ENCODE measurements around the gene LCLAT1. TPM values are rescaled to one million over a fixed set of nuclear protein-coding genes. Genes with fewer than 3 reads are reported as not detected.
"Not testable (repeated sequence)": the region's sequence is repeated elsewhere in the genome, so short reads cannot be mapped to it uniquely, and the experiment has no call there.

The LCLAT1 gene
- total RNA-seq, 2 donors from 2014 or later: 18.8 to 28.2 TPM

- DNase-seq (ENCODE audit: low spot score): no peak
- H3K27ac ChIP-seq: no peak overlapping the region
- no peaks in the 10 kb centered on the region for H3K4me1 ChIP-seq (replicated peaks)
- TF ChIP-seq POLR2A (IDR thresholded peaks at IDR 0.05): no peak
- no peak for TF ChIP-seq CTCF (IDR thresholded peaks at IDR 0.05)
- WGBS: 75% methylated on average over 3 of the region's 3 CpGs
- no peak overlapping the region for H3K4me3 ChIP-seq
- no peaks in the 10 kb centered on the region for H3K36me3 ChIP-seq
- H3K27me3 ChIP-seq (replicated peaks; ENCODE audit: insufficient read depth): no peaks in the 10 kb centered on the region
- H3K9me3 ChIP-seq: no peaks in the 10 kb centered on the region
- intact Hi-C loops (cut with DNase I): loop anchor here (10.0 kb wide), 1 partner anchor 181 kb away; no protein-coding TSS in a partner anchor
Observed at GRCh38 chr2:30503695-30504052, 56.6 kb downstream of the LCLAT1 start.

- no peak overlapping the region for H3K27ac ChIP-seq
- H3K36me3 ChIP-seq: no peaks in the 10 kb centered on the region
- no peak for DNase-seq (ENCODE audit: low spot score)
- H3K27me3 ChIP-seq (replicated peaks; ENCODE audit: insufficient read depth): no peaks in the 10 kb centered on the region
- intact Hi-C loops (cut with DNase I): loop anchor here (10.0 kb wide), 1 partner anchor 180 kb away; no protein-coding TSS in a partner anchor
- no peaks in the 10 kb centered on the region for H3K4me1 ChIP-seq (replicated peaks)
- H3K9me3 ChIP-seq: no peaks in the 10 kb centered on the region
- no peak for TF ChIP-seq CTCF (IDR thresholded peaks at IDR 0.05)
- no peak for TF ChIP-seq POLR2AphosphoS5 (IDR thresholded peaks at IDR 0.05)
- no peak for TF ChIP-seq POLR2A (IDR thresholded peaks at IDR 0.05)
- H3K4me3 ChIP-seq: no peak overlapping the region
- WGBS: 85% methylated on average over 1 of the region's 1 CpG
Observed at GRCh38 chr2:30504731-30505130, 57.7 kb downstream of the LCLAT1 start.

- no peak overlapping the region for H3K27ac ChIP-seq
- no peaks in the 10 kb centered on the region for H3K36me3 ChIP-seq
- TF ChIP-seq POLR2AphosphoS5 (IDR thresholded peaks at IDR 0.05) (no peak), POLR2A (IDR thresholded peaks at IDR 0.05) (no peak), CTCF (IDR thresholded peaks at IDR 0.05) (no peak)
- H3K9me3 ChIP-seq: no peaks in the 10 kb centered on the region
- no peaks in the 10 kb centered on the region for H3K27me3 ChIP-seq (replicated peaks; ENCODE audit: insufficient read depth)
- 70% methylated on average over 3 of the region's 3 CpGs for WGBS
- DNase-seq (ENCODE audit: low spot score): no peak
- intact Hi-C loops (cut with DNase I): loop anchor here (10.0 kb wide), 1 partner anchor 179 kb away; no protein-coding TSS in a partner anchor
- no peak overlapping the region for H3K4me3 ChIP-seq
- H3K4me1 ChIP-seq (replicated peaks): no peaks in the 10 kb centered on the region
Observed at GRCh38 chr2:30505500-30506180, 58.6 kb downstream of the LCLAT1 start.

GRCh38 chr2:30507460-30507859, 60.4 kb downstream of the LCLAT1 start:
- intact Hi-C loops (cut with DNase I): loop anchor here (10.0 kb wide), 1 partner anchor 177 kb away; no protein-coding TSS in a partner anchor
- not testable (repeated sequence) for H3K4me1 ChIP-seq (replicated peaks); H3K4me3 ChIP-seq; DNase-seq (ENCODE audit: low spot score); H3K36me3 ChIP-seq; H3K9me3 ChIP-seq; H3K27me3 ChIP-seq (replicated peaks; ENCODE audit: insufficient read depth); H3K27ac ChIP-seq
- 100% methylated on average over 1 of the region's 1 CpG for WGBS

- intact Hi-C loops (cut with DNase I): loop anchor here (10.0 kb wide), 1 partner anchor 175 kb away; no protein-coding TSS in a partner anchor
- H3K36me3 ChIP-seq: no peaks in the 10 kb centered on the region
- peaks cover 6% of the 10 kb centered on the region for H3K4me1 ChIP-seq (replicated peaks)
- H3K27me3 ChIP-seq (replicated peaks; ENCODE audit: insufficient read depth): no peaks in the 10 kb centered on the region
- peak; percentile 64 for DNase-seq (ENCODE audit: low spot score)
- 53% methylated on average over 5 of the region's 5 CpGs for WGBS
- no peaks in the 10 kb centered on the region for H3K9me3 ChIP-seq
- H3K4me3 ChIP-seq: no peak overlapping the region
- peak overlapping the region in 1 of 2 donors; percentile 37 for H3K27ac ChIP-seq
- TF ChIP-seq POLR2AphosphoS5 (IDR thresholded peaks at IDR 0.05): peak; percentile 81
- no peak for TF ChIP-seq CTCF (IDR thresholded peaks at IDR 0.05)
Observed at GRCh38 chr2:30509716-30510115, 62.7 kb downstream of the LCLAT1 start.

Measured in prostate gland (tissue), 2 donors.